Middle frontal gyrus (tissue), 1 donor: ENCODE data around the gene OTOS.
A peak's percentile ranks its signal among the peaks of the same experiment; 100 is the strongest.

Source experiments
- DNase-seq: peaks from one replicate; pipeline ENCODE4 v3.0.0-alpha.2; 2015; ENCODE audit warnings: low spot score; ENCODE audit errors: extremely low spot score

The OTOS gene

DNA sequence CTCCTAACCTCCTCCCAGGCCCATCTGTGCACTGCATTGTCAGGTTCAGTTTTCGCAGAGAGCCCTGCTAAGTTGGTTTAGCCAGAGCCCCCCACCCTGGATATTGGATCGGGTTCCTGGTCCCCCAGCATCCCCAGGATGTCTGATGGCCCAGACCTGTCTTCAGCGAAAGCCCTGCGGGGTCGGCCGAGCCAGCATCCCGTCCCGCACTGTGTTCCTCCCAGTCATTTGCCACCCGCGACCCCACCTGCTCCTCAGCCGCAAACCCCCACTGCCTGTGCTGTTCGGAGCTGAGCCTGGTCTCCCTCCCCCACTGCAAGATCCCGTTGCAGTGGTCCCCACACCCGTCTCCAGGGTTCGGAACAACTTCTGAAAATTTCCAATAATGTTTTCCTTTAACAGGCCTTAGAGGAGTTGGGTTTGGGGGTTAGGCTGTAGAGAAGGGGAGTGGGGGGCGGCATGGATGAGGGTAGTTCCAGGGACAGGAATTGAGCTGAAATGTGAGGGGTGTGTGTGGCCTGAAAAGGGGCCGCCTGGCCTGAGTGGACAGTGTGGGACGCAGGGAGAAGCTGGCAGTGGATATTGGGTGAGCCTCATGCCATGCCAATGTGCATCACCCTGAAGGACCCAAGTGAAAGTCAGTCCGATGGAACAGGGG is 2.7 kb downstream of the OTOS start:
- DNase-seq = no peak

GRCh38 chr2:240136671-240137292 is 3.7 kb downstream of the OTOS start:
- DNase-seq = no peak

GRCh38 chr2:240136013-240136670 is 4.3 kb downstream of the OTOS start, which contains the start of gene COPS9:
TSS of gene COPS9 (minus strand) at chr2:240136305. CDS start at chr2:240136284, 21 bp downstream.
- DNase-seq = peak; percentile 66

- DNase-seq = no peak
Measured at GRCh38 chr2:240135706-240136012, 4.8 kb downstream of the OTOS start.

DNA sequence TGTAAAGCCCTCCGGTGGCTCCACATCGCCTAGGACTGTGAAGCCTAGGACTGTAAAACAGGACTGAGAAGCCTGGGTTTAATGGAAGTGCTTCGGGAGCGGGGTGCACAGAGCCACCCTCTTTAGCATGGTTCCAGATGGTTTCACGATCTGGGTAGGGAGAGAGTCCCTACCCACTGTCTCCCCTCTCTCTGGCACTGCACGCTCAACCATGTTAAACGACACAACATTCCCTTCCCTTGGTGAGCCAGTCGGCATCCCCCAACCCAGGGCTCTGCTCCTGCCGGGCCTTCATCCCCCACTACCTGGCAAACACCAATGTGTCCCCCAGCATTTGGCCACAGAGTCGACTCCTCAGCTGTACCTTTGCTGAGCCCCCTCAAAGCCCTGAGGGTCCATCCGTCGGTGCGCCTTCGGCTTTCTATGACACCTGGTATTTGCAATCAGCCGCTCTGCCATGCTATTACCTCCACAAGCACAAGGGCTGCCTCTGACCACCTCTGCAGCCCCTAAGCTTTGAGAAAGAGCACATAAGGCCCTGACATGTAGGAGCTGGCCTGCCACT is 5.4 kb downstream of the OTOS start:
- DNase-seq = no peak

DNA sequence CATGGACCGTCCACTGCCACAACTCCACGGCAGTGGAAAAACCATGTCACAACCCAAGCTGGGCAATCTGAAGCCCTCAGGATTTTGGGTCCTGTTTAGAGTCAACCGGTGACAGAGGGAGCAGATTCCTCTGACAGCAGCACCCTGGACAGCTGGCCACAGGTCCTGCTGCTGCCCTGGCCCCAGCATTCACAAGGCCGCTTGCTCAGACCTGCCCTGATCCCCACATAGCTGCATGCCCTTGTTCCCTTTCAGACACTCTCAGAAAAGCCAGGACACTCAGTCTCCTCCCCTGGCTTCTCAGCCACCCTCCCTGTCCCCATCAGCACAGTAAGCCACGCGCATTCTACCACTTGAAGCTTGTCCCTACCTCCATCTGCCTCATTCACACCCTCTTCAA is 6.0 kb downstream of the OTOS start:
- DNase-seq = no peak

- no peak for DNase-seq
Measured at GRCh38 chr2:240133401-240133800, 7.1 kb downstream of the OTOS start.

GRCh38 chr2:240132651-240132980 is 7.8 kb downstream of the OTOS start:
- no peak for DNase-seq

GRCh38 chr2:240131941-240132650 is 8.4 kb downstream of the OTOS start:
- no peak for DNase-seq

DNA sequence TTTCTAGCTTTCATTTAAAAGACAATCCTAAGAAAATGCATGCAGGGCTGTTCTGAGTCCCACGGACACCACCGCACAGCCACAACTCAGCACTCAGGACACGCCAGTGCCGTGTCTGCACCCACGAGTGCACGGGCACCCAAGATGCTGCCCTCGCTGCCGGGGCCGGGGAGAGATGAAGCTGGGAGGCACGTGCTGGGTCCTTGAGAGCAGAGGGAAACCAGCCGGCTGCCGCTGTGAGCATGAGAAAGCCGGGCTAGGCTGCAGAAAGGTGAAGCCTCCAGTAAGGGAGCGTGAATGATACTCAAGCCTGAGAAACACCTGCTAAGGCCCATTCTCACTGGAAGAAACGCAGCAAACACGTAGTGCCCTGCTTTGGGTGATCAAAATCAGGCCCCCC is 9.2 kb downstream of the OTOS start:
- no peak for DNase-seq

- no peak for DNase-seq
Measured at GRCh38 chr2:240130393-240131195, 9.9 kb downstream of the OTOS start.

DNA sequence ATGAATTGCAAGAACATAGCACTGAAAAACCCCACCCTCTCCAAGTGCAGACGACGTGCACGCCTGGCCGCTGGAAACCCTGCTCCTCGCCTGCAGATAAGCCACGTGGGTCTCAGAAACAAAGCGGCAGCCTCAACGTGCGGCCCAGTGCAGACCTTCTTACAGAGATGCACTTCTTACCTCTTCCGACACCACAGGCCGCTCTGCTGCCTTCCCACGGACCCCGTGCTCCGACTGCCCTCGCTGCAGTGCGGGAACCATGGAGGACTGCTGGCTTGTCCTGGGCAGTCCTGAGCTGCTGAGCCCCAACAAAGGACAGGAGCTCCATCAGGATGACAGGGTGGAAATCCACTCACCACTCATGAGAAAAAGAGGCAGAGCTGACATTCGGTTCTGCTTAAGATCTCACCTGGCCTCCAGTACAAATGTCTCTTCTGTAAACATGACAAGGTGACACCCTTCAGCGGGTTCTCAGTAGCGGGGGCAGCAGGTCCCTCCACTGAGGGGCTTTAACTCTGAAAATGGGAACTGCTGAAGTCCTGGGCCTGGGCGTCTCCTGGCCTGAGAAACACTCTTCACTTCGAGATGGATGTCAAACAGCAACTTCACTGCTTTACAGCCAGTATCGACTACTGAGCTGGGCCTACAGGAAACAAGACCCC is 10.6 kb downstream of the OTOS start:
- DNase-seq = no peak

DNA sequence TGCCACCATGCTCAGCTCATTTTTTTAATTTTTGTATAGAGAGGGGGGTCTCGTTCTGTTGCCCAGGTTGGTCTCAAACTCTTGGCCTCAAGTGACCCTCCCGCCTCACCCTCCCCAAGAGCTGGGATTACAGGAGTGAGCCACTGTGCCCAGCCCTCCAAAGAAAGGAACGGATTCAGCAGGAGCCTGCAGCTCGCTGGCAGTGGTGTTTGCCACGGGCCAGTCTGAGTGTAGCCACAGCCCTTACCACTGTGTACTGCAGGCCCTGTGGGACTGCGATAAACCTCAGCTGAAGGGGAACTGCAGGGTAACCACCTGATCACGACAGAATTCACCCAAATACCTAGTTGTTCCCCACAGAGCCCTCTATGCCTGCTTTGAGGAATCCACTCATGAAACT is 11.1 kb downstream of the OTOS start:
- DNase-seq = no peak

- no peak for DNase-seq
Measured at GRCh38 chr2:240128608-240129145, 11.8 kb downstream of the OTOS start.

DNA sequence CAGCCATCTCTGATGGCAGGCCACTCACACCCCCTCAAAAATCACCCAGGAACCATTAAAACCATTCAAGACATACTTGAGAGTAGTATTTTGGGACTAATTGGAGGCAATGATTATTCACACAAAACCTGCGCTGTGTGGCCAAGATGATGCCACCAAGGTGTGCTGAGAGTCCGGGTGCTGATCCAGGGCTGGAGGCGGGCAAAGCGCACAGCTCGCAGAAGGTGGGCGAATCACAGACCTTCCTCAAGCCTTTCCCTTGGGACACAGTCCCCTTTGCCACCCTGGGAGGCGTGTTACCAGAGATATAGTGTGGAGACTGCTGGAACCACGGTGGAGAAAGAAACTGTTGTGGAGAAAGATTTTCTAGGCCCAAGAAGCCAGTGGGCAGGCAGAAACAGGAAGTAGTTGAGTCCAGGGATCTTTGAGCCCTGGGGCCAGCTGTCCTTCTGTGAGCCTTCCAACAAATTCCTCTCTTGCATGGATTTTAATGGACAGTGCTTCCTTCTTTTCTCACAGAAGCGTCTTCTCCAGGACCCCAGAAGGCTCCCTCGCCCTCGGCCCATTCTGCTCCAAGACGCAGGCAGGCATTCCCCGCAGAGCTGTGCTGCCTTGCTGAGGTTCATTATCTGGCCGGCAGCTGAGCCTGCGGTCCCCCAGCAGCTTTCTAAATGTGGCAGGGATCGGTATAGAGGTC is 12.4 kb downstream of the OTOS start:
- no peak for DNase-seq

- no peak for DNase-seq
Measured at GRCh38 chr2:240127191-240127750, 13.2 kb downstream of the OTOS start.

DNA sequence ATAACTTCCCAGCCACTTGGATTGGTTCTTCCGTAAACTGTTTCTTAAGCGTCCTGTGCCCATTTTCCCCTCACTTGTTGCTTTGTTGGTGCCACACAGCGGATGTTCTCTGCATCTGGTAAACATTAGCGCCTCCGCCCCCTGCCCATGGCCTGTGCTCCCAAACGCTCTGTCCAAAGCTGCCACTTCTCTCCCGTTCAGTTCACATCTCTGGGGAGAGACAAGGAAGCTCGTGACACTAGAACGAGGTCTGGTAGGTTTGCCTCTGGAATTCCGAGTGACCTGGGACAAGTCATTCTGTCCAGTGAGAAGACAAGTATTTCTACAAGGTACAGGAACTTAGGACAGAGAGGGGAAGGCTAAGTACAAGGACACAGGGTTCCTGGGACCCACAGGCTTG is 13.7 kb downstream of the OTOS start:
- no peak for DNase-seq

- DNase-seq = no peak
Measured at GRCh38 chr2:240125742-240126141, 14.7 kb downstream of the OTOS start.

- no peak for DNase-seq
Measured at GRCh38 chr2:240124651-240125030, 15.8 kb downstream of the OTOS start.
